Neural progenitor cell (in vitro differentiated cells): ENCODE results near the gene ZSWIM5. TPM values are rescaled to one million over a fixed set of nuclear protein-coding genes. Genes with fewer than 3 reads are reported as not detected.

Source experiments
- DNase-seq: peaks from one replicate; pipeline ENCODE4 v3.0.0-alpha.2; 2016; ENCODE audit warnings: low spot score
- H2AFZ ChIP-seq: fragments of 200-600 bp; sonication (generic); replicated peaks from 2 replicates; pipeline ENCODE4 v1.6.1; 2016; ENCODE audit warnings: antibody characterized with exemption
- H3F3A ChIP-seq: fragments of 200-600 bp; sonication (generic); 2 replicates; pipeline ENCODE4 v1.6.1; 2016; ENCODE audit warnings: antibody characterized with exemption, low read depth
- H3K27ac ChIP-seq: fragments of 200-600 bp; sonication (generic); 2 replicates; pipeline ENCODE4 v1.5.1; 2016; ENCODE audit warnings: mild to moderate bottlenecking
- H3K27me3 ChIP-seq: fragments of 200-600 bp; sonication (generic); 2 replicates; pipeline ENCODE4 v1.6.1; 2016; ENCODE audit warnings: mild to moderate bottlenecking, moderate library complexity
- H3K36me3 ChIP-seq: fragments of 200-600 bp; sonication (generic); 2 replicates; pipeline ENCODE4 v1.5.1; 2016
- H3K4me1 ChIP-seq: fragments of 200-600 bp; sonication (generic); 2 replicates; pipeline ENCODE4 v1.6.1; 2016; ENCODE audit warnings: mixed run types
- H3K4me2 ChIP-seq: fragments of 200-600 bp; sonication (generic); 2 replicates; pipeline ENCODE4 v1.6.1; 2016
- H3K4me3 ChIP-seq: fragments of 200-600 bp; sonication (generic); 2 replicates; pipeline ENCODE4 v1.5.1; 2016
- H3K79me2 ChIP-seq: fragments of 200-600 bp; sonication (generic); 2 replicates; pipeline ENCODE4 v1.6.1; 2016; ENCODE audit warnings: low read depth
- H3K9ac ChIP-seq: fragments of 200-600 bp; sonication (generic); 2 replicates; pipeline ENCODE4 v1.6.1; 2016
- H3K9me3 ChIP-seq: fragments of 200-600 bp; sonication (generic); 2 replicates; pipeline ENCODE4 v1.5.1; 2016; ENCODE audit warnings: low read depth
- H4K20me1 ChIP-seq: fragments of 200-600 bp; sonication (generic); 2 replicates; pipeline ENCODE4 v1.6.1; 2016; ENCODE audit warnings: low read depth
- H3K27ac Mint-ChIP-seq: 3 replicates; pipeline ENCODE4 v1.8.0; 2021; ENCODE audit warnings: mixed read lengths
- H3K27me3 Mint-ChIP-seq: 2 replicates; pipeline ENCODE4 v1.8.0; 2022; ENCODE audit warnings: low read depth, mild to moderate bottlenecking, inconsistent platforms, moderate library complexity, mixed read lengths; ENCODE audit not compliant: insufficient read depth
- H3K36me3 Mint-ChIP-seq: 3 replicates; pipeline ENCODE4 v1.8.0; 2021; ENCODE audit warnings: mixed read lengths
- H3K4me1 Mint-ChIP-seq: 3 replicates; pipeline ENCODE4 v1.8.0; 2021; ENCODE audit warnings: mixed read lengths
- H3K4me3 Mint-ChIP-seq: 3 replicates; pipeline ENCODE4 v1.8.0; 2021; ENCODE audit warnings: mild to moderate bottlenecking, moderate library complexity, mixed read lengths
- H3K9me3 Mint-ChIP-seq: 3 replicates; pipeline ENCODE4 v1.8.0; 2020; ENCODE audit warnings: mixed read lengths
- EZH2 ChIP-seq: fragments of 200-600 bp; sonication (generic); IDR thresholded peaks from 2 replicates; pipeline ENCODE4 v1.6.1; 2017; ENCODE audit warnings: antibody characterized with exemption, mild to moderate bottlenecking, moderate library complexity
- EZH2phosphoT487 ChIP-seq: fragments of 200-600 bp; sonication (generic); IDR thresholded peaks from 2 replicates; pipeline ENCODE4 v1.6.1; 2017; ENCODE audit warnings: antibody characterized with exemption
- total RNA-seq: library from RNA; depleted of rRNA; stranded (reverse); fragments of >200 nt; gene quantifications from 2 replicates; pipeline ENCODE4 v1.2.3, GENCODE V29; 2015; ENCODE audit warnings: low replicate concordance
- TF ChIP-seq, protein P1 (sequence below): fragments of 200-600 bp; sonication (generic); IDR thresholded peaks from 2 replicates; pipeline ENCODE4 v1.5.1; 2017; ENCODE audit warnings: antibody characterized with exemption, mild to moderate bottlenecking

Gene ZSWIM5
- total RNA-seq, 1 donor from 2014 or later, result 5.8 TPM

DNA sequence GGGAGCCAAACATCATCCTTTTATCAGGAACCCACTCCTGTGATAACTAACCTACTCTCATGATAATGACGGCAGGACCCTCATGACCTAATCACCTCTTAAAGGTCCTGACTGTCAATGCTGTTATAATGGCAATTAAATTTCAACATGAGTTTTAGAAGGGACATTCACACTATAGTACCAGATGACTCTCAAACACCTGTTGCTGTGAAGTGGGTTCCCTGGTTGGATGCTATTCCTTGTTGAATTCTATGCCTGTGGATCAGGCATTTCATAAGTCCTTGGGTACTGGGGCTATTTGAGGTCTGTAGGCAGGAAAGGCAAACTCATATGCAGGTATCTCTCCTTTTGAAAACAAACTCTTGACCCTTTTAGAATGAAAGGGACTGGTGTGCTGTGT lies 7.5 kb upstream of the ZSWIM5 start:
- Mint-ChIP-seq H3K27me3 (no peaks in the 10 kb centered on the region), H3K36me3 (no peaks in the 10 kb centered on the region), H3K4me1 (no peaks in the 10 kb centered on the region), H3K9me3 (no peaks in the 10 kb centered on the region), H3K27ac (no peak overlapping the region), H3K4me3 (no peak overlapping the region)
- Histone ChIP-seq H3K4me2 (no peak overlapping the region), H3K27me3 (peaks cover 13% of the 10 kb centered on the region), H3K36me3 (no peaks in the 10 kb centered on the region), H3K9ac (no peak overlapping the region), H3K9me3 (no peaks in the 10 kb centered on the region), H4K20me1 (no peaks in the 10 kb centered on the region), H3K4me1 (no peaks in the 10 kb centered on the region), H2AFZ (no peak overlapping the region), H3K27ac (no peak overlapping the region), H3F3A (no peaks in the 10 kb centered on the region), H3K79me2 (no peaks in the 10 kb centered on the region), H3K4me3 (no peak overlapping the region)
- no peak for DNase-seq
- TF ChIP-seq EZH2phosphoT487, result no peak
- no peak for TF ChIP-seq EZH2
- TF ChIP-seq, protein P1, sequence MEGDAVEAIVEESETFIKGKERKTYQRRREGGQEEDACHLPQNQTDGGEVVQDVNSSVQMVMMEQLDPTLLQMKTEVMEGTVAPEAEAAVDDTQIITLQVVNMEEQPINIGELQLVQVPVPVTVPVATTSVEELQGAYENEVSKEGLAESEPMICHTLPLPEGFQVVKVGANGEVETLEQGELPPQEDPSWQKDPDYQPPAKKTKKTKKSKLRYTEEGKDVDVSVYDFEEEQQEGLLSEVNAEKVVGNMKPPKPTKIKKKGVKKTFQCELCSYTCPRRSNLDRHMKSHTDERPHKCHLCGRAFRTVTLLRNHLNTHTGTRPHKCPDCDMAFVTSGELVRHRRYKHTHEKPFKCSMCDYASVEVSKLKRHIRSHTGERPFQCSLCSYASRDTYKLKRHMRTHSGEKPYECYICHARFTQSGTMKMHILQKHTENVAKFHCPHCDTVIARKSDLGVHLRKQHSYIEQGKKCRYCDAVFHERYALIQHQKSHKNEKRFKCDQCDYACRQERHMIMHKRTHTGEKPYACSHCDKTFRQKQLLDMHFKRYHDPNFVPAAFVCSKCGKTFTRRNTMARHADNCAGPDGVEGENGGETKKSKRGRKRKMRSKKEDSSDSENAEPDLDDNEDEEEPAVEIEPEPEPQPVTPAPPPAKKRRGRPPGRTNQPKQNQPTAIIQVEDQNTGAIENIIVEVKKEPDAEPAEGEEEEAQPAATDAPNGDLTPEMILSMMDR, result no peak

DNA sequence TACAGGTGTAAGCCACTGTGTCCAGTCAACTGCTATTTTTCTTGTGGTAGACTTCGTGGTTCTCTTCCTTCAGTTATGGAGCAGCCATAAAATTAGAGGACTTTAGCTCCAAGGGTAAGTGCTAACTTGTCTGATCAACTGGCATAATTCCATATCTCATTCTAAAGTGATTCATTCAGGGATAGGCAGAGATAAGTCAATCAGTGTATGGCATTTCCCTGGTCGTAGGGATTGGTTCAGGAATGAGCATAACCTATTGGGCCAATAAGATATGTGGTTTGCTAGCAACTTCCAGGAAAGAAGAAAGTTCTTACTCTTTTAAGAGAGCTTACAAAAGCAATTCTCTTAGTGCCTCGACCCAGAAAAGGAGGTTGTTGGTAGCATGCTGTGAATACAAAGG lies 4.7 kb upstream of the ZSWIM5 start:
- Histone ChIP-seq H4K20me1 (no peaks in the 10 kb centered on the region), H2AFZ (no peak overlapping the region), H3K27me3 (peaks cover 37% of the 10 kb centered on the region), H3F3A (peaks cover 7% of the 10 kb centered on the region), H3K36me3 (no peaks in the 10 kb centered on the region), H3K4me2 (no peak overlapping the region), H3K4me3 (no peak overlapping the region), H3K79me2 (no peaks in the 10 kb centered on the region), H3K9me3 (no peaks in the 10 kb centered on the region), H3K4me1 (peaks cover 7% of the 10 kb centered on the region), H3K27ac (no peak overlapping the region), H3K9ac (no peak overlapping the region)
- Mint-ChIP-seq H3K4me1 (peaks cover 9% of the 10 kb centered on the region), H3K4me3 (no peak overlapping the region), H3K27me3 (no peaks in the 10 kb centered on the region), H3K9me3 (no peaks in the 10 kb centered on the region), H3K27ac (no peak overlapping the region), H3K36me3 (no peaks in the 10 kb centered on the region)
- TF ChIP-seq, protein P1, result no peak
- TF ChIP-seq EZH2phosphoT487, result no peak
- TF ChIP-seq EZH2, result no peak
- no peak for DNase-seq

DNA sequence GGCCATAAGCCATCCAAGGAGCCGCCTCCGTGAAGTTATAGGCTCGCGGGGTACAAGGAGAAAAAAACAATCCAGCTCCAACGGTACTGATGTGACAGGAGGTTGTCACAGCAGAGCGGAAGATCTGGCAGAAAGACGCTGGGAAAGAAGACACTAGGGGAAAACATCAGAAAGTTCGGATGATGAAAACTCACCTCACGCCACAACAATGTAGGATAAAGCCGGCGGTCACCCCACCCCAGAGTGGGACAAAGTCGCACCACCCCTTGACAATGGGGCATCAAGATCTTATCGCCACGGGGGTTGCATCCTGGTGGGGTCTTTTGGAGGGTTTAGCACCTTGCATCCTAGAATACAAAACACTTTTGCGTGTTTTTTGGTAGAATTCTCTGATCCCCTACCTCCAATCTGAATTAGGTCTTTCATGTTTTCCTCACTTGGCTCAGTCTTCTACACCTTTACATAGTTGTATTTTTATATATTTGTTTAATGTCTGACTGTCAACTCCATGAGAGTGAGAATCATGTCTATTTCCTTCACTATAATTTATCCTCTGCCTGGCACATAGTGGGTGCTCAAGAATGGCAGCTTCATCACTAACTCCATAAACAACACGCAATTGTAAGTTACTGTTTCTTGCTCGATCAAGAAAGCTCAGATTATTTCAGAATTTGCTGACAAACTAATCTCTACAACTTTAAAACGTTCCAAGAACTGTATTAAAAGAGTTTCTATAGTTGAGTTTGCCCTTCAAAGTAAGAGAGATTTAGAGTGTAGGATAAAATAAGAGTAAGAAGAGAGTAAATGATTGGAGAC lies 611 bp upstream of the ZSWIM5 start:
- no peak for DNase-seq

More for the DNA sequence above, 611 bp upstream of the ZSWIM5 start:
- no peaks in the 10 kb centered on the region for H3K36me3 Mint-ChIP-seq
- peak overlapping the region; percentile 97 for H3K4me3 Mint-ChIP-seq
- Histone ChIP-seq H3F3A (peaks cover 27% of the 10 kb centered on the region), H3K4me3 (peak overlapping the region; percentile 96), H2AFZ (peak overlapping the region; percentile 76), H3K79me2 (peaks cover 13% of the 10 kb centered on the region), H3K27me3 (peaks cover 50% of the 10 kb centered on the region), H3K9me3 (no peaks in the 10 kb centered on the region), H3K4me2 (peak overlapping the region; percentile 92), H3K9ac (no peak overlapping the region), H3K4me1 (peaks cover 25% of the 10 kb centered on the region), H3K27ac (no peak overlapping the region), H4K20me1 (peaks cover 17% of the 10 kb centered on the region), H3K36me3 (no peaks in the 10 kb centered on the region)
- H3K4me1 Mint-ChIP-seq, result peaks cover 30% of the 10 kb centered on the region
- peak overlapping the region; percentile 92 for H3K27ac Mint-ChIP-seq
- peaks cover 2% of the 10 kb centered on the region for H3K27me3 Mint-ChIP-seq
- peak; percentile 36 for TF ChIP-seq EZH2
- TF ChIP-seq, protein P1, result no peak
- no peaks in the 10 kb centered on the region for H3K9me3 Mint-ChIP-seq
